GM23338 (cell line): ENCODE measurements around the gene OLIG1. TPM values are rescaled to one million over a fixed set of nuclear protein-coding genes. Genes with fewer than 3 reads are reported as not detected.
A peak's percentile ranks its signal among the peaks of the same experiment; 100 is the strongest.

Experiments used
- ATAC-seq: fragments of 200-7000 bp; cut with Tn5 transposase; 3 replicates; pipeline ENCODE4 v1.9.1; 2020
- DNase-seq: peaks from one replicate; pipeline ENCODE4 v3.0.0-alpha.2; 2015; ENCODE audit warnings: low spot score
- H2AFZ ChIP-seq: fragments of 200-600 bp; sonication (generic); 2 replicates; pipeline ENCODE4 v1.8.0; 2016; ENCODE audit warnings: antibody characterized with exemption, mild to moderate bottlenecking, moderate library complexity
- H3F3A ChIP-seq: fragments of 200-600 bp; sonication (generic); replicated peaks from 2 replicates; pipeline ENCODE4 v1.8.0; 2017; ENCODE audit warnings: antibody characterized with exemption, mixed run types, low read depth
- H3K27ac ChIP-seq: fragments of 200-600 bp; sonication (generic); 2 replicates; pipeline ENCODE4 v1.6.1; 2016; ENCODE audit warnings: low read depth
- H3K27me3 ChIP-seq: fragments of 200-600 bp; sonication (generic); 2 replicates; pipeline ENCODE4 v1.8.0; 2016; ENCODE audit warnings: mild to moderate bottlenecking, mixed run types, moderate library complexity; ENCODE audit not compliant: insufficient read depth
- H3K36me3 ChIP-seq: fragments of 200-600 bp; sonication (generic); 2 replicates; pipeline ENCODE4 v1.8.0; 2016; ENCODE audit warnings: mild to moderate bottlenecking; ENCODE audit not compliant: insufficient read depth
- H3K4me1 ChIP-seq: fragments of 200-600 bp; sonication (generic); 2 replicates; pipeline ENCODE4 v1.8.0; 2016; ENCODE audit warnings: mild to moderate bottlenecking, moderate library complexity; ENCODE audit not compliant: insufficient read depth
- H3K4me2 ChIP-seq: fragments of 200-600 bp; sonication (generic); 2 replicates; pipeline ENCODE4 v1.7.1; 2017; ENCODE audit warnings: mixed run types
- H3K4me3 ChIP-seq: fragments of 200-600 bp; sonication (generic); 2 replicates; pipeline ENCODE4 v1.6.1; 2016; ENCODE audit warnings: mixed run types
- H3K79me2 ChIP-seq: fragments of 200-600 bp; sonication (generic); replicated peaks from 2 replicates; pipeline ENCODE4 v1.8.0; 2017; ENCODE audit warnings: mild to moderate bottlenecking; ENCODE audit not compliant: insufficient read depth
- H3K9me2 ChIP-seq: fragments of 200-600 bp; sonication (generic); 2 replicates; pipeline ENCODE4 v1.8.0; 2017; ENCODE audit not compliant: insufficient read depth
- H4K20me1 ChIP-seq: fragments of 200-600 bp; sonication (generic); replicated peaks from 2 replicates; pipeline ENCODE4 v1.8.0; 2017; ENCODE audit warnings: mild to moderate bottlenecking; ENCODE audit not compliant: insufficient read depth
- H3K27ac Mint-ChIP-seq: 2 replicates; pipeline ENCODE4 v1.8.0; 2020; ENCODE audit warnings: inconsistent platforms, mild to moderate bottlenecking, moderate library complexity, mixed read lengths
- H3K27me3 Mint-ChIP-seq: 3 replicates; pipeline ENCODE4 v1.8.0; 2022; ENCODE audit warnings: low read depth, mild to moderate bottlenecking, moderate library complexity, mixed read lengths, inconsistent platforms; ENCODE audit not compliant: insufficient read depth, poor library complexity
- H3K36me3 Mint-ChIP-seq: 3 replicates; pipeline ENCODE4 v1.8.0; 2021; ENCODE audit warnings: low read depth, mild to moderate bottlenecking, inconsistent platforms, moderate library complexity, mixed read lengths
- H3K4me1 Mint-ChIP-seq: 3 replicates; pipeline ENCODE4 v1.8.0; 2020; ENCODE audit warnings: mild to moderate bottlenecking, inconsistent platforms, mixed read lengths
- H3K4me3 Mint-ChIP-seq: 3 replicates; pipeline ENCODE4 v1.8.0; 2021; ENCODE audit warnings: moderate library complexity, mild to moderate bottlenecking, inconsistent platforms, mixed read lengths
- H3K9me3 Mint-ChIP-seq: 3 replicates; pipeline ENCODE4 v1.8.0; 2020; ENCODE audit warnings: moderate library complexity, mild to moderate bottlenecking, inconsistent platforms, mixed read lengths
- EZH2 ChIP-seq: fragments of 200-600 bp; sonication (generic); IDR thresholded peaks from one replicate; pipeline ENCODE4 v1.8.0; 2017; ENCODE audit warnings: antibody characterized with exemption, mild to moderate bottlenecking, low read depth; ENCODE audit not compliant: unreplicated experiment
- EZH2phosphoT487 ChIP-seq: fragments of 200-600 bp; sonication (generic); IDR thresholded peaks from one replicate; pipeline ENCODE4 v1.8.1; 2018; ENCODE audit warnings: antibody characterized with exemption; ENCODE audit not compliant: unreplicated experiment
- NANOG ChIP-seq: IDR thresholded peaks from 2 replicates; pipeline ENCODE4 v1.6.1; 2016; ENCODE audit warnings: antibody characterized with exemption, borderline replicate concordance
- polyA plus RNA-seq: library from polyadenylated mRNA; unstranded; fragments of >200 nt; fragmentation: Nextera tagmentation; extraction: Ambion mirVana; gene quantifications from 2 replicates; pipeline ENCODE4 v1.2.1, GENCODE V29; 2016
- total RNA-seq: library from RNA; depleted of rRNA; stranded (reverse); fragments of >200 nt; shearing (Covaris generic); gene quantifications from 2 replicates; pipeline ENCODE4 v1.2.3, GENCODE V29; 2014
- TF ChIP-seq, protein P1 (sequence below): fragments of 250-450 bp; sonication (Bioruptor Pico); IDR thresholded peaks from 2 replicates; pipeline ENCODE4 v1.5.0; 2020; ENCODE audit warnings: mild to moderate bottlenecking, moderate library complexity
- TF ChIP-seq, protein P2 (sequence below): IDR thresholded peaks from one replicate; pipeline ENCODE4 v1.6.1; 2018; ENCODE audit warnings: antibody characterized with exemption; ENCODE audit not compliant: unreplicated experiment
- TF ChIP-seq, protein P3 (sequence below), 2 experiments: fragments of 200-600 bp in 1 of 2; sonication (generic) in 1 of 2; conservative IDR thresholded peaks; 2 replicates each; pipeline versions ENCODE4 v1.5.1 to v1.6.1; 2016 to 2017; ENCODE audit warnings: antibody characterized with exemption in 2 of 2, low read depth in 2 of 2, mild to moderate bottlenecking in 2 of 2, moderate library complexity in 1 of 2

The OLIG1 gene
- total and polyA plus RNA-seq, 2 experiments from 2014 or later: 0.14 to 0.81 TPM

DNA sequence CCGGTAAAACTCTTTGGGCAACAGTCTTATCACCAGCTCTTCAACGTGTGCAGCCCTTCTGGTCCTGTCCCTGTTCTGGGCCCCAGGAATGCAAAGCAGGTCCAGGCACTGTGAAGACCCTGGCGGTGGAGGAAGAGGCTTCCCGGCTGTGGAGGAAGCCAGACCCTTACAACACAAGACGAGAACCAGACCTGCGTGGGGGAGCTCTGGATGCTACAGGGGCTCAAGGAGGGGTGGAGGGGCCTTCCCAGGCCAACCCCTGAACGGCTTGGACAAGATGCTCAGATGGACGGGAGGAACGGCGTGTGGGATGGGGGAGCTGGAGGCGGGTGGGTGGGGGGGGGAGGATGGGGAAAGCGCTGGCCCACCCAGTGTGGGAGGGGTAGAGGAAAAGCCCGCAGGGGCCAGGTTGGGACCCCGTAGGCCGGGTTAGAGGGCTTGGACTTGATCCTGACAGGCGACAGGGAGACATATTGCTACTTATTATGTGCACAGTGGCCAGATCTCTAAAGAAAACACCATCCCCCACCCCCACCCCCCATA is 49.3 kb upstream of the OLIG1 start:
- H3F3A ChIP-seq: 0 out of 2 replicates have a peak, but pooled peaks cover 5% of the 10 kb centered on the region
- peaks cover 33% of the 10 kb centered on the region for H3K4me1 ChIP-seq
- H3K36me3 Mint-ChIP-seq: no peaks in the 10 kb centered on the region; the same call in 2 of the 3 replicates
- no peaks in the 10 kb centered on the region for H3K9me2 ChIP-seq
- peak overlapping the region; percentile 72 for H3K4me3 Mint-ChIP-seq
- no peak overlapping the region for H3K27ac ChIP-seq
- H3K27me3 ChIP-seq: peaks cover 98% of the 10 kb centered on the region
- no peak overlapping the region for H3K27ac Mint-ChIP-seq
- H3K79me2 ChIP-seq: no peaks in the 10 kb centered on the region
- peak overlapping the region; percentile 91; the same call in 1 of the 2 replicates for H2AFZ ChIP-seq
- H3K36me3 ChIP-seq: no peaks in the 10 kb centered on the region
- H3K9me3 Mint-ChIP-seq: no peaks in the 10 kb centered on the region; the same call in 2 of the 3 replicates
- peaks cover 73% of the 10 kb centered on the region for H3K27me3 Mint-ChIP-seq
- peaks cover 6% of the 10 kb centered on the region for H4K20me1 ChIP-seq
- H3K4me2 ChIP-seq: peak overlapping the region; percentile 83
- TF ChIP-seq EZH2 (peak; percentile 2), EZH2phosphoT487 (no peak)
- TF ChIP-seq, protein P1, sequence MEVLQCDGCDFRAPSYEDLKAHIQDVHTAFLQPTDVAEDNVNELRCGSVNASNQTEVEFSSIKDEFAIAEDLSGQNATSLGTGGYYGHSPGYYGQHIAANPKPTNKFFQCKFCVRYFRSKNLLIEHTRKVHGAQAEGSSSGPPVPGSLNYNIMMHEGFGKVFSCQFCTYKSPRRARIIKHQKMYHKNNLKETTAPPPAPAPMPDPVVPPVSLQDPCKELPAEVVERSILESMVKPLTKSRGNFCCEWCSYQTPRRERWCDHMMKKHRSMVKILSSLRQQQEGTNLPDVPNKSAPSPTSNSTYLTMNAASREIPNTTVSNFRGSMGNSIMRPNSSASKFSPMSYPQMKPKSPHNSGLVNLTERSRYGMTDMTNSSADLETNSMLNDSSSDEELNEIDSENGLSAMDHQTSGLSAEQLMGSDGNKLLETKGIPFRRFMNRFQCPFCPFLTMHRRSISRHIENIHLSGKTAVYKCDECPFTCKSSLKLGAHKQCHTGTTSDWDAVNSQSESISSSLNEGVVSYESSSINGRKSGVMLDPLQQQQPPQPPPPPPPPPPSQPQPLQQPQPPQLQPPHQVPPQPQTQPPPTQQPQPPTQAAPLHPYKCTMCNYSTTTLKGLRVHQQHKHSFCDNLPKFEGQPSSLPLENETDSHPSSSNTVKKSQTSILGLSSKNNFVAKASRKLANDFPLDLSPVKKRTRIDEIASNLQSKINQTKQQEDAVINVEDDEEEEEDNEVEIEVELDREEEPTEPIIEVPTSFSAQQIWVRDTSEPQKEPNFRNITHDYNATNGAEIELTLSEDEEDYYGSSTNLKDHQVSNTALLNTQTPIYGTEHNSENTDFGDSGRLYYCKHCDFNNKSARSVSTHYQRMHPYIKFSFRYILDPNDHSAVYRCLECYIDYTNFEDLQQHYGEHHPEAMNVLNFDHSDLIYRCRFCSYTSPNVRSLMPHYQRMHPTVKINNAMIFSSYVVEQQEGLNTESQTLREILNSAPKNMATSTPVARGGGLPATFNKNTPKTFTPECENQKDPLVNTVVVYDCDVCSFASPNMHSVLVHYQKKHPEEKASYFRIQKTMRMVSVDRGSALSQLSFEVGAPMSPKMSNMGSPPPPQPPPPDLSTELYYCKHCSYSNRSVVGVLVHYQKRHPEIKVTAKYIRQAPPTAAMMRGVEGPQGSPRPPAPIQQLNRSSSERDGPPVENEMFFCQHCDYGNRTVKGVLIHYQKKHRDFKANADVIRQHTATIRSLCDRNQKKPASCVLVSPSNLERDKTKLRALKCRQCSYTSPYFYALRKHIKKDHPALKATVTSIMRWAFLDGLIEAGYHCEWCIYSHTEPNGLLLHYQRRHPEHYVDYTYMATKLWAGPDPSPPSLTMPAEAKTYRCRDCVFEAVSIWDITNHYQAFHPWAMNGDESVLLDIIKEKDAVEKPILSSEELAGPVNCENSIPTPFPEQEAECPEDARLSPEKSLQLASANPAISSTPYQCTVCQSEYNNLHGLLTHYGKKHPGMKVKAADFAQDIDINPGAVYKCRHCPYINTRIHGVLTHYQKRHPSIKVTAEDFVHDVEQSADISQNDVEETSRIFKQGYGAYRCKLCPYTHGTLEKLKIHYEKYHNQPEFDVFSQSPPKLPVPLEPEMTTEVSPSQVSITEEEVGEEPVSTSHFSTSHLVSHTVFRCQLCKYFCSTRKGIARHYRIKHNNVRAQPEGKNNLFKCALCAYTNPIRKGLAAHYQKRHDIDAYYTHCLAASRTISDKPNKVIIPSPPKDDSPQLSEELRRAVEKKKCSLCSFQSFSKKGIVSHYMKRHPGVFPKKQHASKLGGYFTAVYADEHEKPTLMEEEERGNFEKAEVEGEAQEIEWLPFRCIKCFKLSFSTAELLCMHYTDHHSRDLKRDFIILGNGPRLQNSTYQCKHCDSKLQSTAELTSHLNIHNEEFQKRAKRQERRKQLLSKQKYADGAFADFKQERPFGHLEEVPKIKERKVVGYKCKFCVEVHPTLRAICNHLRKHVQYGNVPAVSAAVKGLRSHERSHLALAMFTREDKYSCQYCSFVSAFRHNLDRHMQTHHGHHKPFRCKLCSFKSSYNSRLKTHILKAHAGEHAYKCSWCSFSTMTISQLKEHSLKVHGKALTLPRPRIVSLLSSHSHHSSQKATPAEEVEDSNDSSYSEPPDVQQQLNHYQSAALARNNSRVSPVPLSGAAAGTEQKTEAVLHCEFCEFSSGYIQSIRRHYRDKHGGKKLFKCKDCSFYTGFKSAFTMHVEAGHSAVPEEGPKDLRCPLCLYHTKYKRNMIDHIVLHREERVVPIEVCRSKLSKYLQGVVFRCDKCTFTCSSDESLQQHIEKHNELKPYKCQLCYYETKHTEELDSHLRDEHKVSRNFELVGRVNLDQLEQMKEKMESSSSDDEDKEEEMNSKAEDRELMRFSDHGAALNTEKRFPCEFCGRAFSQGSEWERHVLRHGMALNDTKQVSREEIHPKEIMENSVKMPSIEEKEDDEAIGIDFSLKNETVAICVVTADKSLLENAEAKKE (CRISPR knock-in tag): no peak
- peaks cover 25% of the 10 kb centered on the region for H3K4me1 Mint-ChIP-seq
- DNase-seq (no peak), ATAC-seq (no peak)
- peak overlapping the region; percentile 60 for H3K4me3 ChIP-seq

DNA sequence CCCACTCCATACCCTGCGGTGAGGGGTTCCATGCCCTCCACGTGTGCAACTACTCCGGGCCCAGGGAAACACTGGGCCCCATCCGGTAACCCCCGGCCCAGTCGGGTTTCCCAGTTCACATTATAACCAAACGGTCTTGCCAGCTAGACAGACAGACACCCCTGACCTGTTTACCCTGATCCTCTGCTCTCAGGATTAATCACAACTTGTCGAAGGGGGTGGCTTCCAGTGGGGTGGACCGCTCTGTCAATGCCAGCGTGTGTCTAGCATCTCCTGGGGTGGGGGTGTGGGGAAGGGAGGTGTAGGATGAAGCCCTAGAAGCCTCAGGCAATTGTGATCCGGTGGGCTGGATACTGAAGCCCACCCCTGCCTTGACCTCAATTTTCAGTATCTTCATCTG is 48.8 kb upstream of the OLIG1 start:
- H3K4me2 ChIP-seq: no peak overlapping the region
- H4K20me1 ChIP-seq: peaks cover 6% of the 10 kb centered on the region
- H3K36me3 Mint-ChIP-seq: no peaks in the 10 kb centered on the region; the same call in 2 of the 3 replicates
- peaks cover 98% of the 10 kb centered on the region for H3K27me3 ChIP-seq
- H3K27me3 Mint-ChIP-seq: peaks cover 78% of the 10 kb centered on the region
- no peak overlapping the region for H3K4me3 Mint-ChIP-seq
- no peak for DNase-seq
- no peaks in the 10 kb centered on the region; the same call in 2 of the 3 replicates for H3K9me3 Mint-ChIP-seq
- H3F3A ChIP-seq: 0 out of 2 replicates have a peak, but pooled peaks cover 5% of the 10 kb centered on the region
- no peak for ATAC-seq
- no peak overlapping the region for H3K4me3 ChIP-seq
- H2AFZ ChIP-seq: no peak overlapping the region
- peaks cover 35% of the 10 kb centered on the region for H3K4me1 ChIP-seq
- no peak overlapping the region for H3K27ac Mint-ChIP-seq
- no peaks in the 10 kb centered on the region for H3K36me3 ChIP-seq
- H3K9me2 ChIP-seq: no peaks in the 10 kb centered on the region
- H3K4me1 Mint-ChIP-seq: peaks cover 25% of the 10 kb centered on the region
- H3K79me2 ChIP-seq: no peaks in the 10 kb centered on the region
- no peak overlapping the region for H3K27ac ChIP-seq
- TF ChIP-seq EZH2phosphoT487: no peak
- TF ChIP-seq, protein P2, sequence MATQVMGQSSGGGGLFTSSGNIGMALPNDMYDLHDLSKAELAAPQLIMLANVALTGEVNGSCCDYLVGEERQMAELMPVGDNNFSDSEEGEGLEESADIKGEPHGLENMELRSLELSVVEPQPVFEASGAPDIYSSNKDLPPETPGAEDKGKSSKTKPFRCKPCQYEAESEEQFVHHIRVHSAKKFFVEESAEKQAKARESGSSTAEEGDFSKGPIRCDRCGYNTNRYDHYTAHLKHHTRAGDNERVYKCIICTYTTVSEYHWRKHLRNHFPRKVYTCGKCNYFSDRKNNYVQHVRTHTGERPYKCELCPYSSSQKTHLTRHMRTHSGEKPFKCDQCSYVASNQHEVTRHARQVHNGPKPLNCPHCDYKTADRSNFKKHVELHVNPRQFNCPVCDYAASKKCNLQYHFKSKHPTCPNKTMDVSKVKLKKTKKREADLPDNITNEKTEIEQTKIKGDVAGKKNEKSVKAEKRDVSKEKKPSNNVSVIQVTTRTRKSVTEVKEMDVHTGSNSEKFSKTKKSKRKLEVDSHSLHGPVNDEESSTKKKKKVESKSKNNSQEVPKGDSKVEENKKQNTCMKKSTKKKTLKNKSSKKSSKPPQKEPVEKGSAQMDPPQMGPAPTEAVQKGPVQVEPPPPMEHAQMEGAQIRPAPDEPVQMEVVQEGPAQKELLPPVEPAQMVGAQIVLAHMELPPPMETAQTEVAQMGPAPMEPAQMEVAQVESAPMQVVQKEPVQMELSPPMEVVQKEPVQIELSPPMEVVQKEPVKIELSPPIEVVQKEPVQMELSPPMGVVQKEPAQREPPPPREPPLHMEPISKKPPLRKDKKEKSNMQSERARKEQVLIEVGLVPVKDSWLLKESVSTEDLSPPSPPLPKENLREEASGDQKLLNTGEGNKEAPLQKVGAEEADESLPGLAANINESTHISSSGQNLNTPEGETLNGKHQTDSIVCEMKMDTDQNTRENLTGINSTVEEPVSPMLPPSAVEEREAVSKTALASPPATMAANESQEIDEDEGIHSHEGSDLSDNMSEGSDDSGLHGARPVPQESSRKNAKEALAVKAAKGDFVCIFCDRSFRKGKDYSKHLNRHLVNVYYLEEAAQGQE: no peak
- TF ChIP-seq NANOG: no peak
- TF ChIP-seq, protein P3, sequence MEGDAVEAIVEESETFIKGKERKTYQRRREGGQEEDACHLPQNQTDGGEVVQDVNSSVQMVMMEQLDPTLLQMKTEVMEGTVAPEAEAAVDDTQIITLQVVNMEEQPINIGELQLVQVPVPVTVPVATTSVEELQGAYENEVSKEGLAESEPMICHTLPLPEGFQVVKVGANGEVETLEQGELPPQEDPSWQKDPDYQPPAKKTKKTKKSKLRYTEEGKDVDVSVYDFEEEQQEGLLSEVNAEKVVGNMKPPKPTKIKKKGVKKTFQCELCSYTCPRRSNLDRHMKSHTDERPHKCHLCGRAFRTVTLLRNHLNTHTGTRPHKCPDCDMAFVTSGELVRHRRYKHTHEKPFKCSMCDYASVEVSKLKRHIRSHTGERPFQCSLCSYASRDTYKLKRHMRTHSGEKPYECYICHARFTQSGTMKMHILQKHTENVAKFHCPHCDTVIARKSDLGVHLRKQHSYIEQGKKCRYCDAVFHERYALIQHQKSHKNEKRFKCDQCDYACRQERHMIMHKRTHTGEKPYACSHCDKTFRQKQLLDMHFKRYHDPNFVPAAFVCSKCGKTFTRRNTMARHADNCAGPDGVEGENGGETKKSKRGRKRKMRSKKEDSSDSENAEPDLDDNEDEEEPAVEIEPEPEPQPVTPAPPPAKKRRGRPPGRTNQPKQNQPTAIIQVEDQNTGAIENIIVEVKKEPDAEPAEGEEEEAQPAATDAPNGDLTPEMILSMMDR (conservative IDR thresholded peaks at IDR 0.05; ENCODE audit: low read depth in 2 of 2): no peak
- peak; percentile 55 for TF ChIP-seq EZH2
